Measurements from ENCODE around the gene C18orf32.
"Not testable (repeated sequence)": the region's sequence is repeated elsewhere in the genome, so short reads cannot be mapped to it uniquely, and the experiment has no call there.

C18orf32 gene

GRCh38 chr18:49456794-49457193 is 30.2 kb downstream of the C18orf32 start:
- no peaks in the 10 kb centered on the region for H3K27me3 ChIP-seq (replicated peaks; ENCODE audit: insufficient read depth, low read length)
- no peaks in the 10 kb centered on the region for H3K36me3 ChIP-seq (replicated peaks; ENCODE audit: insufficient read depth, low read length)
- no peak overlapping the region for H3K27ac ChIP-seq (ENCODE audit: low read length)
- H3K79me2 ChIP-seq (ENCODE audit: low read length), result peaks cover 70% of the 10 kb centered on the region
- no peak overlapping the region for H3K4me2 ChIP-seq (ENCODE audit: low read depth, low read length)
- H3K9me2 ChIP-seq (replicated peaks; ENCODE audit: insufficient read depth, low read length), result no peaks in the 10 kb centered on the region
- no peak for TF ChIP-seq EZH2phosphoT487 (IDR thresholded peaks at IDR 0.05; ENCODE audit: low read length)
- no peak for TF ChIP-seq CTCF (IDR thresholded peaks at IDR 0.05; ENCODE audit: low read length)
- no peak for TF ChIP-seq EZH2 (optimal IDR thresholded peaks at IDR 0.05; ENCODE audit: low read depth, low read length)
- H3K4me3 ChIP-seq (ENCODE audit: low read length), result no peak overlapping the region
- no peak for DNase-seq
- peaks cover 16% of the 10 kb centered on the region for H3K4me1 ChIP-seq (ENCODE audit: low read length)
- H3F3A ChIP-seq (ENCODE audit: insufficient read depth, low read length), result no peaks in the 10 kb centered on the region
- no peak overlapping the region for H3K9ac ChIP-seq (ENCODE audit: low read length)
- no peak overlapping the region for H2AFZ ChIP-seq (ENCODE audit: low read length)
- no peaks in the 10 kb centered on the region for H3K9me3 ChIP-seq (replicated peaks; ENCODE audit: insufficient read depth, low read length)
- H4K20me1 ChIP-seq (ENCODE audit: insufficient read depth, low read length), result no peaks in the 10 kb centered on the region

GRCh38 chr18:49452534-49452933 is 34.5 kb downstream of the C18orf32 start:
- H3K9ac ChIP-seq (ENCODE audit: low read length); DNase-seq; H3K4me2 ChIP-seq (ENCODE audit: low read depth, low read length): not testable (repeated sequence)

GRCh38 chr18:49447810-49448745 is 39.0 kb downstream of the C18orf32 start:
- Histone ChIP-seq H3K4me1 (ENCODE audit: low read length) (no peaks in the 10 kb centered on the region), H3K79me2 (ENCODE audit: low read length) (peaks cover 60% of the 10 kb centered on the region), H3K36me3 (replicated peaks; ENCODE audit: insufficient read depth, low read length) (no peaks in the 10 kb centered on the region), H3K4me2 (ENCODE audit: low read depth, low read length) (no peak overlapping the region), H3K4me3 (ENCODE audit: low read length) (no peak overlapping the region), H4K20me1 (ENCODE audit: insufficient read depth, low read length) (no peaks in the 10 kb centered on the region; the same call in 1 of the 2 replicates), H3F3A (ENCODE audit: insufficient read depth, low read length) (no peaks in the 10 kb centered on the region), H3K9me2 (replicated peaks; ENCODE audit: insufficient read depth, low read length) (no peaks in the 10 kb centered on the region), H2AFZ (ENCODE audit: low read length) (no peak overlapping the region), H3K27me3 (replicated peaks; ENCODE audit: insufficient read depth, low read length) (no peaks in the 10 kb centered on the region), H3K27ac (ENCODE audit: low read length) (no peak overlapping the region), H3K9ac (ENCODE audit: low read length) (no peak overlapping the region), H3K9me3 (replicated peaks; ENCODE audit: insufficient read depth, low read length) (no peaks in the 10 kb centered on the region)
- peak; percentile 65 for DNase-seq
- TF ChIP-seq EZH2phosphoT487 (IDR thresholded peaks at IDR 0.05; ENCODE audit: low read length), result no peak
- peak; percentile 75 for TF ChIP-seq CTCF (IDR thresholded peaks at IDR 0.05; ENCODE audit: low read length)
- no peak for TF ChIP-seq EZH2 (optimal IDR thresholded peaks at IDR 0.05; ENCODE audit: low read depth, low read length)

More at GRCh38 chr18:49452534-49452933, 34.5 kb downstream of the C18orf32 start:
- not testable (repeated sequence) for H3K4me1 ChIP-seq (ENCODE audit: low read length); H2AFZ ChIP-seq (ENCODE audit: low read length); H3K27me3 ChIP-seq (replicated peaks; ENCODE audit: insufficient read depth, low read length); H3K36me3 ChIP-seq (replicated peaks; ENCODE audit: insufficient read depth, low read length); H3K4me3 ChIP-seq (ENCODE audit: low read length); H3F3A ChIP-seq (ENCODE audit: insufficient read depth, low read length); H3K9me3 ChIP-seq (replicated peaks; ENCODE audit: insufficient read depth, low read length); H3K9me2 ChIP-seq (replicated peaks; ENCODE audit: insufficient read depth, low read length); H4K20me1 ChIP-seq (ENCODE audit: insufficient read depth, low read length); H3K27ac ChIP-seq (ENCODE audit: low read length)
- H3K79me2 ChIP-seq (ENCODE audit: low read length), result peaks cover 65% of the 10 kb centered on the region

GRCh38 chr18:49446481-49446880 is 40.6 kb downstream of the C18orf32 start:
- Histone ChIP-seq H3K36me3 (replicated peaks; ENCODE audit: insufficient read depth, low read length) (no peaks in the 10 kb centered on the region), H3K27ac (ENCODE audit: low read length) (no peak overlapping the region)

More at GRCh38 chr18:49446481-49446880, 40.6 kb downstream of the C18orf32 start:
- no peak overlapping the region for H3K4me3 ChIP-seq (ENCODE audit: low read length)
- DNase-seq, result no peak
- no peak overlapping the region for H3K9ac ChIP-seq (ENCODE audit: low read length)
- no peak overlapping the region for H3K4me2 ChIP-seq (ENCODE audit: low read depth, low read length)
- no peak overlapping the region for H2AFZ ChIP-seq (ENCODE audit: low read length)
- peaks cover 69% of the 10 kb centered on the region for H3K79me2 ChIP-seq (ENCODE audit: low read length)
- H4K20me1 ChIP-seq (ENCODE audit: insufficient read depth, low read length), result no peaks in the 10 kb centered on the region; the same call in 1 of the 2 replicates
- H3K9me3 ChIP-seq (replicated peaks; ENCODE audit: insufficient read depth, low read length), result no peaks in the 10 kb centered on the region
- H3K4me1 ChIP-seq (ENCODE audit: low read length), result no peaks in the 10 kb centered on the region
- no peaks in the 10 kb centered on the region for H3F3A ChIP-seq (ENCODE audit: insufficient read depth, low read length)
- no peaks in the 10 kb centered on the region for H3K27me3 ChIP-seq (replicated peaks; ENCODE audit: insufficient read depth, low read length)
- TF ChIP-seq CTCF (IDR thresholded peaks at IDR 0.05; ENCODE audit: low read length) (no peak), EZH2 (optimal IDR thresholded peaks at IDR 0.05; ENCODE audit: low read depth, low read length) (no peak), EZH2phosphoT487 (IDR thresholded peaks at IDR 0.05; ENCODE audit: low read length) (no peak)
- H3K9me2 ChIP-seq (replicated peaks; ENCODE audit: insufficient read depth, low read length), result no peaks in the 10 kb centered on the region

Data from MM.1S (cell line).